Neutrophil (primary cell): ENCODE results near the gene NCAPG2.

Experiments used
- H3K27ac ChIP-seq: fragments of 200-600 bp; sonication (generic); 2 replicates; pipeline ENCODE4 v1.5.1; 2016; ENCODE audit warnings: mild to moderate bottlenecking, moderate library complexity
- H3K27me3 ChIP-seq: fragments of 200-600 bp; sonication (generic); 2 replicates; pipeline ENCODE4 v1.6.0; 2016; ENCODE audit warnings: mild to moderate bottlenecking
- H3K36me3 ChIP-seq: fragments of 200-600 bp; sonication (generic); 2 replicates; pipeline ENCODE4 v1.5.1; 2017
- H3K4me1 ChIP-seq, 2 experiments: fragments of 200-600 bp in 1 of 2; sonication (generic) in 1 of 2; 1 replicate in 1 of 2; 2 replicates in 1 of 2; pipeline versions ENCODE4 v1.5.1 to v1.6.1; 2013 to 2016; ENCODE audit warnings: low read depth in 1 of 2, low read length in 1 of 2, mild to moderate bottlenecking in 1 of 2, moderate library complexity in 1 of 2; ENCODE audit not compliant: control insufficient read depth in 1 of 2, insufficient read depth in 1 of 2
- H3K4me3 ChIP-seq, 2 experiments: fragments of 200-600 bp in 1 of 2; sonication (generic) in 1 of 2; 1 replicate in 1 of 2; 2 replicates in 1 of 2; pipeline ENCODE4 v1.5.1; 2013 to 2016; ENCODE audit warnings: low read depth in 1 of 2, low read length in 1 of 2, mild to moderate bottlenecking in 1 of 2, moderate library complexity in 1 of 2
- H3K9me3 ChIP-seq: fragments of 200-600 bp; sonication (generic); 2 replicates; pipeline ENCODE4 v1.5.1; 2016
- TF ChIP-seq, protein P1 (sequence below): fragments of 200-600 bp; sonication (generic); IDR thresholded peaks from 2 replicates; pipeline ENCODE4 v1.5.1; 2016; ENCODE audit warnings: antibody characterized with exemption

The NCAPG2 gene

DNA sequence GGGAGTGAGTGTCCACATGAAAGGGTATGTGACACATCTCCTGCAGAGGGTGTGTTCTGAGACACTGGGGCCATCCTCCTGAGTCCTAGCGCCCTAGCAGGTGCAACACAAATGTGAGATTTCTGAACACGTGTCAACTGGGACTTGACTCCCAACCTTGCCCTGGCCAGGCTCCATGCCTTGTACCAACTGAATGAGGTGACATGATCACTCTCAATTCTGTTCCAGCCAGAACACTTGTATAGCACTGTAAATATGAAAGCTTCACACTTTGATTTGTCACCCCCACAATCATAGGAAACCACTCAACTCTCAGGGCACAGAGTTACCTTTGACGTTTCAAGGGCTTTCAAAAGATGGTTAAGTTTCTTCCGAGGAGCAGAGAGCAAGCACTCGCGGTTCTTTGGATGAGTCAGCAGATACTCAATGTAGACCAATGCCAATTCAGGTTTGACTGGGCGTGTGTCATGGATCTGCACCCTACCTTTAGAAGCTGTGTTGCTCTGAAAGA, 48.6 kb downstream of the NCAPG2 start:
- Histone ChIP-seq H3K9me3 (no peaks in the 10 kb centered on the region), H3K36me3 (peaks cover 78% of the 10 kb centered on the region), H3K4me3 (no peak overlapping the region), H3K27ac (no peak overlapping the region), H3K27me3 (no peaks in the 10 kb centered on the region), H3K4me1 (no peaks in the 10 kb centered on the region)
- TF ChIP-seq, protein P1, sequence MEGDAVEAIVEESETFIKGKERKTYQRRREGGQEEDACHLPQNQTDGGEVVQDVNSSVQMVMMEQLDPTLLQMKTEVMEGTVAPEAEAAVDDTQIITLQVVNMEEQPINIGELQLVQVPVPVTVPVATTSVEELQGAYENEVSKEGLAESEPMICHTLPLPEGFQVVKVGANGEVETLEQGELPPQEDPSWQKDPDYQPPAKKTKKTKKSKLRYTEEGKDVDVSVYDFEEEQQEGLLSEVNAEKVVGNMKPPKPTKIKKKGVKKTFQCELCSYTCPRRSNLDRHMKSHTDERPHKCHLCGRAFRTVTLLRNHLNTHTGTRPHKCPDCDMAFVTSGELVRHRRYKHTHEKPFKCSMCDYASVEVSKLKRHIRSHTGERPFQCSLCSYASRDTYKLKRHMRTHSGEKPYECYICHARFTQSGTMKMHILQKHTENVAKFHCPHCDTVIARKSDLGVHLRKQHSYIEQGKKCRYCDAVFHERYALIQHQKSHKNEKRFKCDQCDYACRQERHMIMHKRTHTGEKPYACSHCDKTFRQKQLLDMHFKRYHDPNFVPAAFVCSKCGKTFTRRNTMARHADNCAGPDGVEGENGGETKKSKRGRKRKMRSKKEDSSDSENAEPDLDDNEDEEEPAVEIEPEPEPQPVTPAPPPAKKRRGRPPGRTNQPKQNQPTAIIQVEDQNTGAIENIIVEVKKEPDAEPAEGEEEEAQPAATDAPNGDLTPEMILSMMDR, result no peak

DNA sequence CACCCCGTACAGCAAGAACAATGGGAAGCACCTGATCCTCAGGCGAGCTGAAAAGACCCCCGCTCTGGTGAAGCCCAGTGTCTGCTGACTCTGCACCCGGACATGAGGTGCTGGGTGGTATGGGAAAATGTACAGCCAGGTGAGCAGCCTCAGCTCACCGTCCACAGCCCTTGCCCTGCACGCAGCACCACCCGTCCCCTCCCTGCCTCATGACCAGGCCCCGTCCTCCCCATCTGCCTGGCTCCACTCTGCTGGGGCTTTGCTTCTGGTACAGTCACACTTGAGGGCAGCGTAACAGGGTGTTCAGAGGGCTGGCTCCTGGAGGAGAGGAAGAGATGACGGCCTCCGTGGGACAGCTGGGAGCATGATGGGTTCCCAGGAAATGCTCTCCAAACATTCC, 49.1 kb downstream of the NCAPG2 start:
- H3K4me1 ChIP-seq, result no peaks in the 10 kb centered on the region
- no peaks in the 10 kb centered on the region for H3K9me3 ChIP-seq
- no peaks in the 10 kb centered on the region for H3K27me3 ChIP-seq
- no peak overlapping the region for H3K27ac ChIP-seq
- TF ChIP-seq, protein P1, result no peak
- H3K4me3 ChIP-seq, result no peak overlapping the region
- peaks cover 78% of the 10 kb centered on the region for H3K36me3 ChIP-seq

DNA sequence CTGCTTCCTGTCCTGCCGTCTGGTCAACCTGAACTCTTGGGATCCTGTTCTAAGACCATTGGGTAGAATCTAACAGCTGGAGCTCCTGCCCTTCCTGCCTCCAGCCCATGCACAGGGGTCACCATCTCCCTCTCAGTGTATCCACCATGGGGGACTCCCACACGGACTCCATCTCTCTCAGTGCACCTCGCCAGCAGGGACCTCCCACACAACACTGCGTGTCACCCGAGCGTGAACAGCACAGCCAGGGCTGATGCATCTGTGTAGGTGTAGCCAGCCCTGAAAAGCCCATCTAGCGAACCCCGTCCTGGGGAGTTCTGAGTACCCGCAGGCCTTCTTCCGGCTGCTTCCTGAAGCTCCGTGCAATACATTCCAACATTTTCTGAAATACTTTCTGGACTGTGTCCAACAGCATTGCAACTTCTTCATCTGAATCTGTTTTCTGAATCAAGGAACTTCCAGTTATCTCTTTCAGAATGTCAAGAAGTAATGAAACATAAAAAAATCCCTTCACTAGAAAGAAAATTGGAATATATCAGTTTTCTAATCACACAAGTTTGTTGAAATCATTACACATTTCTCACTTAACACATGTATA, 52.5 kb downstream of the NCAPG2 start:
- H3K9me3 ChIP-seq, result no peaks in the 10 kb centered on the region
- TF ChIP-seq, protein P1, result no peak
- H3K4me1 ChIP-seq, result no peaks in the 10 kb centered on the region
- peaks cover 70% of the 10 kb centered on the region for H3K36me3 ChIP-seq
- H3K4me3 ChIP-seq, result no peak overlapping the region
- no peak overlapping the region for H3K27ac ChIP-seq
- H3K27me3 ChIP-seq, result no peaks in the 10 kb centered on the region

DNA sequence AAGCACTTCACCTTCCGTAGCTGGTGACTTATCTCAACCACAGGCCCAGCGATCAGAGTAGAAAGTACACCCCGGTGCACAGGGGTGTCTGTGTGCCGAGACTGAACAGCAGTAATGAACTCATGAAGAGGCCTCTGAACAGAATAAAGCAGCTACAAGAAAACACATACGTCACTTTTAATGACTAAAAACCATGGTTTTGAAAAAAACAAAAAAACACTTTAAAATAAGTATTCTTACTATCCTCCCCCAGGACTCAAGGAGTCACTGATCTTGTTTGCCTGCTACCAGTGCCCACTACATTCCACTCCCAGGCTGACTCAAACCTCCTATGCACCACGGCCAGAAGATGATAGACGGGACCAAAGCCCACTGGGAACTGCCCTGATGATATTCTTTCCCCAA, 53.8 kb downstream of the NCAPG2 start:
- TF ChIP-seq, protein P1, result no peak
- Histone ChIP-seq H3K4me3 (no peak overlapping the region), H3K4me1 (no peaks in the 10 kb centered on the region), H3K27me3 (no peaks in the 10 kb centered on the region), H3K36me3 (peaks cover 68% of the 10 kb centered on the region), H3K9me3 (no peaks in the 10 kb centered on the region), H3K27ac (no peak overlapping the region)

DNA sequence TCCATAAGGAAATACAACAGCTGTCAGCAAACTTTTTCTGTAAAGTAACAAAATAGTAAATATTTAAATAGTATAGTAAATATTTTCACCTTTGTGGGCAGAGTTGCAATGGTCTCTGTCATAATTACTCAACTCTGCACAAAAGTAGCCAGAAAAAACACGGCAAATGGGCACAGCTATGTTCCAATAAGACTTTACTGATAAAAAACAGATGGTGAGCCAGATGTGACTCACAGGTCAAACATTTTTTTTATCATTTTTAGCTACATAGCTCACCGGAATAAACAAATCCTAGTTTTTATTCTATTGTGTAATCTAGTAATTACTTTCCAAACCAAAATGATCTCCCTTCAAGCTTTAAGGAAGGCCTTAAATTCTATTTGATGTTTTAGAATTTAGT, 55.3 kb downstream of the NCAPG2 start:
- TF ChIP-seq, protein P1, result no peak
- Histone ChIP-seq H3K4me1 (no peaks in the 10 kb centered on the region), H3K27me3 (no peaks in the 10 kb centered on the region), H3K27ac (no peak overlapping the region), H3K36me3 (peaks cover 68% of the 10 kb centered on the region), H3K9me3 (no peaks in the 10 kb centered on the region), H3K4me3 (no peak overlapping the region)
